OCI-LY7 (cell line): Measurements from ENCODE around the gene RSBN1L.

Source experiments
- CTCF ChIP-seq: fragments of 200-600 bp; sonication (generic); conservative IDR thresholded peaks from 2 replicates; pipeline ENCODE4 v1.5.1; 2014; ENCODE audit warnings: mild to moderate bottlenecking, antibody characterized with exemption, low read length, moderate library complexity, mixed read lengths
- EZH2phosphoT487 ChIP-seq: fragments of 200-600 bp; sonication (generic); IDR thresholded peaks from 2 replicates; pipeline ENCODE4 v1.6.1; 2018; ENCODE audit warnings: low read depth, borderline replicate concordance, mild to moderate bottlenecking, mixed run types, antibody characterized with exemption, low read length, moderate library complexity, mixed read lengths

DNA sequence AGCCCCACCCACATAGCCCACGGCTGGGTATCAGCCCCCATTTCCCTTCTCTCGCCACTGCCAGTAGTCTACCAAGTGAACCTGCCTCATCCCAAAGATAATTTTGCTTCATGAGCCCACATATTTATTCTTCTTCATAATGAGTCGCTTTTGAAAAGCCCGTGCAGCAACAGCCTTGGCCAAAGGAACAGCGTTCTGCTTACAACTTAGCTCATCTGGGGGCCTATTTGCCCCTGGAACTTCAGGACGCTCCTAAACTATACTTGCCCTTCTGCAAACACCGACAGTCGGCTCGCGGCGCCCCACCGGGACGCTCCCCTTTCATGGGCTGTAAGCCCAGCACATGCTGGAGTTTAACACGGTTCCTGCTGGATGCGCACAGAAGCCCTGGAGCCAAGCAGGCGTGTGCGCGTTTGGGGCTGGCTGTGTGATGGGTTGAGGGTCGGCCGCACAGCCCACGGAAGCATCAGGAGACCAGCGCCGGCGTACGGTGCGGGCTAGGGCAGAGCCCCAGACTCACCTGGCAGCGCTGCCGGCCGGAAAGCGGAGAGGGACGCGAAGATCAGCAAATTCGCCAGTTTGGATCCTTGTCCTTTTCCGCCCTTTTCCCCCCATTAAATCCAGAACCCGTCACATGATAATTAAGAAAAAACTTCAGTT, 101.6 kb downstream of the RSBN1L start:
- TF ChIP-seq CTCF, result no peak
- no peak for TF ChIP-seq EZH2phosphoT487
